H1 (cell line): ENCODE measurements around the gene GON4L. TPM values are rescaled to one million over a fixed set of nuclear protein-coding genes. Genes with fewer than 3 reads are reported as not detected.

Experiments
- CTCF ChIA-PET: fragments of 300-600 bp; sonication (Branson Sonifier 250); formaldehyde crosslinking; loops from one replicate; lab custom pipeline; 2021; ENCODE audit not compliant: partially characterized antibody; lab: Charles Lee
- POLR2A ChIA-PET: fragments of 300-600 bp; sonication (Branson Sonifier 250); formaldehyde crosslinking; loops from one replicate; lab custom pipeline; 2021; ENCODE audit warnings: inconsistent platforms; ENCODE audit not compliant: partially characterized antibody; lab: Charles Lee
- DNase-seq, 2 experiments: peaks; one replicate each; pipeline versions ENCODE4 v3.0.0 to v3.0.0-alpha.2; 2010 to 2022; ENCODE audit warnings: low spot score in 2 of 2, low read depth in 1 of 2, mixed read lengths in 1 of 2
- FAIRE-seq: peaks from 2 replicates; lab custom pipeline; 2011; peaks lifted over from hg19 to GRCh38; lab: Jason Lieb, UNC
- H2AFZ ChIP-seq: 2 replicates; pipeline ENCODE4 v1.8.1; 2012; ENCODE audit warnings: low read length, inconsistent platforms
- H2AK5ac ChIP-seq: 2 replicates; pipeline ENCODE4 v1.6.1; 2013; ENCODE audit warnings: low read depth, low read length
- H2BK120ac ChIP-seq: replicated peaks from 2 replicates; pipeline ENCODE3; 2013; ENCODE audit warnings: low read depth, low read length, inconsistent platforms
- H2BK12ac ChIP-seq: 2 replicates; pipeline ENCODE4 v1.6.1; 2013; ENCODE audit warnings: low read depth, low read length
- H2BK15ac ChIP-seq: 2 replicates; pipeline ENCODE4 v1.6.1; 2013; ENCODE audit warnings: low read length
- H2BK20ac ChIP-seq: 2 replicates; pipeline ENCODE4 v1.6.1; 2013; ENCODE audit warnings: low read length
- H2BK5ac ChIP-seq: 2 replicates; pipeline ENCODE4 v1.6.1; 2013; ENCODE audit warnings: low read depth, low read length
- H3K14ac ChIP-seq: 2 replicates; pipeline ENCODE4 v1.6.1; 2013; ENCODE audit warnings: inconsistent platforms; ENCODE audit not compliant: insufficient read length
- H3K18ac ChIP-seq: 2 replicates; pipeline ENCODE4 v1.6.1; 2013; ENCODE audit warnings: low read length; ENCODE audit errors: extremely low read depth
- H3K23ac ChIP-seq: 2 replicates; pipeline ENCODE4 v1.6.1; 2013; ENCODE audit warnings: inconsistent platforms; ENCODE audit not compliant: insufficient read length
- H3K23me2 ChIP-seq: 2 replicates; pipeline ENCODE4 v1.6.1; 2013; ENCODE audit warnings: low read depth, low read length
- H3K27ac ChIP-seq: 2 replicates; pipeline ENCODE4 v1.6.1; 2011; ENCODE audit warnings: low read depth, low read length, inconsistent platforms
- H3K27me3 ChIP-seq, 4 experiments: replicated peaks in 1 of 4; 1 replicate in 1 of 4; 2 replicates in 3 of 4; pipeline versions ENCODE4 v1.6.1 to v1.8.1; 2011 to 2013; ENCODE audit warnings: low read length in 3 of 4, mild to moderate bottlenecking in 3 of 4, inconsistent platforms in 2 of 4, mixed read lengths in 2 of 4, moderate library complexity in 1 of 4; ENCODE audit not compliant: control insufficient read depth in 3 of 4, insufficient read depth in 3 of 4; ENCODE audit errors: extremely low read depth in 1 of 4
- H3K36me3 ChIP-seq, 4 experiments: 2 replicates each; pipeline versions ENCODE4 v1.6.1 to v1.8.1; 2011 to 2013; ENCODE audit warnings: mild to moderate bottlenecking in 4 of 4, low read length in 3 of 4, moderate library complexity in 2 of 4, control low read depth in 1 of 4, inconsistent platforms in 1 of 4; ENCODE audit not compliant: insufficient read depth in 4 of 4, control insufficient read depth in 2 of 4
- H3K4ac ChIP-seq: replicated peaks from 2 replicates; pipeline ENCODE3; 2013; ENCODE audit warnings: low read length, low read depth, mixed read lengths, inconsistent platforms; ENCODE audit not compliant: insufficient read length
- H3K4me1 ChIP-seq, 4 experiments: replicated peaks in 1 of 4; 1 replicate in 1 of 4; 2 replicates in 3 of 4; pipeline versions ENCODE4 v1.6.1 to v1.8.1; 2011 to 2013; ENCODE audit warnings: low read length in 3 of 4, inconsistent platforms in 2 of 4, mixed read lengths in 1 of 4; ENCODE audit not compliant: insufficient read depth in 4 of 4, control insufficient read depth in 3 of 4
- H3K4me2 ChIP-seq, 2 experiments: 2 replicates each; pipeline versions ENCODE4 v1.6.1 to v1.8.1; 2011 to 2013; ENCODE audit warnings: low read depth in 2 of 2, low read length in 2 of 2, control low read depth in 1 of 2, inconsistent platforms in 1 of 2, mild to moderate bottlenecking in 1 of 2; ENCODE audit not compliant: insufficient read depth in 1 of 2
- H3K4me3 ChIP-seq, 4 experiments: fragments of 200-600, 300-600 bp in 1 of 4; sonication (generic), shearing (Covaris generic), sonication (Bioruptor Twin) in 1 of 4; 2 replicates each; pipeline versions ENCODE4 v1.5.1 to v1.8.1; 2011 to 2016; ENCODE audit warnings: low read length in 4 of 4, low read depth in 3 of 4, control low read depth in 2 of 4, inconsistent platforms in 2 of 4, mild to moderate bottlenecking in 2 of 4, mixed read lengths in 1 of 4, moderate library complexity in 1 of 4; ENCODE audit not compliant: insufficient read depth in 2 of 4; ENCODE audit errors: extremely low read depth in 1 of 4
- H3K56ac ChIP-seq: replicated peaks from 2 replicates; pipeline ENCODE3; 2013; ENCODE audit warnings: low read depth, mild to moderate bottlenecking, mixed read lengths, low read length, inconsistent platforms; ENCODE audit not compliant: insufficient read length
- H3K79me1 ChIP-seq: 2 replicates; pipeline ENCODE4 v1.6.1; 2013; ENCODE audit warnings: low read depth, low read length, control low read depth
- H3K79me2 ChIP-seq, 2 experiments: 2 replicates each; pipeline versions ENCODE4 v1.6.1 to v1.8.1; 2012 to 2013; ENCODE audit warnings: low read length in 2 of 2, mild to moderate bottlenecking in 2 of 2, inconsistent platforms in 1 of 2; ENCODE audit not compliant: insufficient read depth in 2 of 2, control insufficient read depth in 1 of 2
- H3K9ac ChIP-seq, 4 experiments: replicated peaks in 1 of 4; 1 replicate in 1 of 4; 2 replicates in 3 of 4; pipeline versions ENCODE4 v1.6.1 to v1.8.1; 2011 to 2013; ENCODE audit warnings: low read depth in 3 of 4, low read length in 3 of 4, control low read depth in 2 of 4, mild to moderate bottlenecking in 2 of 4, moderate library complexity in 2 of 4, inconsistent platforms in 1 of 4; ENCODE audit errors: extremely low read depth in 1 of 4
- H3K9me3 ChIP-seq, 2 experiments: 2 replicates each; pipeline versions ENCODE4 v1.6.1 to v1.8.1; 2012 to 2013; ENCODE audit warnings: mild to moderate bottlenecking in 2 of 2, moderate library complexity in 2 of 2, control low read depth in 1 of 2, inconsistent platforms in 1 of 2, low read depth in 1 of 2, low read length in 1 of 2, mixed read lengths in 1 of 2; ENCODE audit not compliant: insufficient read depth in 2 of 2
- H4K20me1 ChIP-seq, 2 experiments: replicated peaks in 1 of 2; 2 replicates each; pipeline versions ENCODE3 to v1.8.1; 2011 to 2013; ENCODE audit warnings: inconsistent platforms in 2 of 2, low read length in 2 of 2, mild to moderate bottlenecking in 1 of 2; ENCODE audit not compliant: insufficient read depth in 2 of 2, control insufficient read depth in 1 of 2
- H4K5ac ChIP-seq: 2 replicates; pipeline ENCODE4 v1.6.1; 2013; ENCODE audit warnings: low read length, low read depth, mixed read lengths, inconsistent platforms; ENCODE audit not compliant: insufficient read length
- H4K8ac ChIP-seq: 2 replicates; pipeline ENCODE4 v1.8.0; 2013; ENCODE audit warnings: mild to moderate bottlenecking, moderate library complexity, low read length, inconsistent platforms; ENCODE audit not compliant: insufficient read depth; ENCODE audit errors: extremely low read depth
- H4K91ac ChIP-seq: replicated peaks from 2 replicates; pipeline ENCODE3; 2013; ENCODE audit warnings: low read length, mixed read lengths, inconsistent platforms; ENCODE audit not compliant: insufficient read length
- JUN ChIP-seq: IDR thresholded peaks from 2 replicates; pipeline ENCODE4 v1.6.1; 2011; ENCODE audit warnings: low read depth, mild to moderate bottlenecking, improper control_type of control experiment, low read length
- SAP30 ChIP-seq: fragments of 300-600 bp; sonication (generic); IDR thresholded peaks from 2 replicates; pipeline ENCODE4 v1.7.1; 2012; ENCODE audit warnings: low read length, moderate library complexity, mild to moderate bottlenecking, inconsistent platforms; ENCODE audit not compliant: insufficient read depth, insufficient replicate concordance
- SIRT6 ChIP-seq: IDR thresholded peaks from one replicate; pipeline ENCODE4 v1.7.1; 2012; ENCODE audit warnings: low read length, inconsistent platforms
- WGBS, 2 experiments: shearing (Covaris generic) in 1 of 2; methylation state at CpG; one replicate each; pipeline versions ENCODE4 v1.1.6 to v1.1.7; 2013 to 2015; ENCODE audit warnings: low lambda C conversion rate in 2 of 2, mixed read lengths in 2 of 2, inconsistent platforms in 1 of 2, low coverage in 1 of 2, missing lambda C conversion rate in 1 of 2; ENCODE audit not compliant: insufficient replicate concordance in 2 of 2, insufficient coverage in 1 of 2, insufficient read length in 1 of 2; ENCODE audit errors: extremely low coverage in 1 of 2, missing lambda C conversion rate in 1 of 2; 5-methylcytosine and 5-hydroxymethylcytosine counted together
- polyA plus RNA-seq, 7 experiments: library from polyadenylated mRNA; depleted of rRNA in 3 of 7; stranded (reverse) in 5 of 7; unstranded in 2 of 7; fragments of >200 nt in 5 of 7; fragments of 200-250 nt in 2 of 7; gene quantifications; 1 replicate in 5 of 7; 2 replicates in 1 of 7; 4 replicates in 1 of 7; pipeline versions ENCODE4 v1.2.1 to v1.2.3, GENCODE V29; 2011 to 2013; ENCODE audit warnings: missing spikeins in 2 of 7, mixed read lengths in 2 of 7
- total RNA-seq: library from RNA; stranded (reverse); fragmentation: NEBNext Ultra II Directional; extraction: Animal tissue kit (Norgen Biotek cat#: 25700); gene quantifications from 2 replicates; pipeline ENCODE4 v1.2.1, GENCODE V29; 2021

GON4L gene
- total and polyA plus RNA-seq, 2 of the 8 experiments (the other 6 are each of a cell fraction or from before 2014, with no cell fraction given), result 26.2 to 52.1 TPM

- POLR2A ChIA-PET, result interaction anchor here (0.6 to 1.1 kb wide), 3 partner anchors 32 to 237 kb away, joined by 3 to 4 read pairs (median 3); no protein-coding TSS in a partner anchor
- Histone ChIP-seq H3K9ac (no peak overlapping the region), H3K23me2 (no peaks in the 10 kb centered on the region), H3K4me1 (no peaks in the 10 kb centered on the region), H3K27ac (no peak overlapping the region), H3K9me3 (no peaks in the 10 kb centered on the region), H3K14ac (no peak overlapping the region), H3K36me3 (peaks cover 21 to 66% (median 41%) of the 10 kb centered on the region in 4 experiments; a peak in 7 of 8 replicates), H3K79me2 (no peaks in the 10 kb centered on the region), H2AFZ (no peak overlapping the region), H4K20me1 (no peaks in the 10 kb centered on the region), H2BK120ac (no peak overlapping the region), H2BK15ac (no peak overlapping the region), H3K4me3 (no peak overlapping the region), H4K8ac (no peak overlapping the region), H2BK12ac (no peak overlapping the region), H3K4me2 (no peak overlapping the region), H4K5ac (no peak overlapping the region), H2BK5ac (no peak overlapping the region), H2BK20ac (no peak overlapping the region), H3K4ac (no peak overlapping the region), H3K23ac (no peak overlapping the region), H3K27me3 (no peaks in the 10 kb centered on the region), H4K91ac (no peak overlapping the region), H3K79me1 (no peaks in the 10 kb centered on the region), H3K56ac (no peak overlapping the region), H2AK5ac (no peak overlapping the region), H3K18ac (no peak overlapping the region)
- 89% methylated on average over 2 of the region's 2 CpGs; no CpG with 5 or more reads in 1 of the 2 experiments for WGBS, 2 experiments
- FAIRE-seq, result no peak
- DNase-seq, result no peak
- CTCF ChIA-PET, result interaction anchor here (0.6 to 1.8 kb wide), 5 partner anchors 13 to 160 kb away, joined by 3 to 4 read pairs (median 3); no protein-coding TSS in a partner anchor
- no peak for TF ChIP-seq SAP30
- no peak for TF ChIP-seq JUN
- TF ChIP-seq SIRT6, result no peak
These were observed 96.1 kb downstream of the GON4L start for GRCh38 chr1:155760751-155761475.
